CD14-positive monocyte (primary cell): ENCODE results near the gene ZNF423. TPM values are rescaled to one million over a fixed set of nuclear protein-coding genes. Genes with fewer than 3 reads are reported as not detected.

Experiments used
- DNase-seq, 3 donors: peaks; one replicate each; pipeline ENCODE4 v3.0.0-alpha.2; 2011 to 2022
- H2AFZ ChIP-seq: 2 replicates; pipeline ENCODE4 v1.6.0; 2012; ENCODE audit warnings: mild to moderate bottlenecking, low read depth, low read length, inconsistent platforms; ENCODE audit not compliant: insufficient read depth, poor library complexity, severe bottlenecking
- H3K27ac ChIP-seq, 2 donors: 1 replicate in 1 of 2; 2 replicates in 1 of 2; pipeline ENCODE4 v1.5.1; 2012 to 2013; ENCODE audit warnings: low read length in 2 of 2, control low read depth in 1 of 2, inconsistent platforms in 1 of 2, low read depth in 1 of 2, mild to moderate bottlenecking in 1 of 2
- H3K27me3 ChIP-seq, 2 donors: one replicate each; pipeline versions ENCODE4 v1.6.0 to v1.6.1; 2011 to 2013; ENCODE audit warnings: low read length in 2 of 2; ENCODE audit not compliant: control insufficient read depth in 2 of 2, insufficient read depth in 2 of 2
- H3K36me3 ChIP-seq, 2 donors: replicated peaks in 1 of 2; 1 replicate in 1 of 2; 2 replicates in 1 of 2; pipeline versions ENCODE4 v1.5.1 to v1.6.1; 2012 to 2013; ENCODE audit warnings: low read length in 2 of 2, control low read depth in 1 of 2, inconsistent platforms in 1 of 2, mild to moderate bottlenecking in 1 of 2; ENCODE audit not compliant: insufficient read depth in 2 of 2, control insufficient read depth in 1 of 2
- H3K4me1 ChIP-seq, 2 donors: 1 replicate in 1 of 2; 2 replicates in 1 of 2; pipeline versions ENCODE4 v1.5.1 to v1.6.1; 2012 to 2013; ENCODE audit warnings: low read length in 2 of 2, control low read depth in 1 of 2, inconsistent platforms in 1 of 2, mild to moderate bottlenecking in 1 of 2, moderate library complexity in 1 of 2; ENCODE audit not compliant: insufficient read depth in 2 of 2, control insufficient read depth in 1 of 2
- H3K4me2 ChIP-seq: replicated peaks from 2 replicates; pipeline ENCODE3; 2012; ENCODE audit warnings: low read length, moderate library complexity, mild to moderate bottlenecking; ENCODE audit not compliant: poor library complexity, severe bottlenecking; ENCODE audit errors: extremely low read depth
- H3K4me3 ChIP-seq, 3 experiments: fragments of 200-600 bp in 1 of 3; sonication (generic) in 1 of 3; replicated peaks in 1 of 3; 1 replicate in 2 of 3; 2 replicates in 1 of 3; pipeline ENCODE4 v1.5.1; 2011 to 2013; ENCODE audit warnings: low read length in 3 of 3, mild to moderate bottlenecking in 3 of 3, control low read depth in 2 of 3, low read depth in 2 of 3, inconsistent platforms in 1 of 3, moderate library complexity in 1 of 3
- H3K79me2 ChIP-seq: 2 replicates; pipeline ENCODE4 v1.6.0; 2012; ENCODE audit warnings: mild to moderate bottlenecking, control low read depth, inconsistent platforms, low read length, moderate library complexity; ENCODE audit not compliant: insufficient read depth
- H3K9ac ChIP-seq: 2 replicates; pipeline ENCODE4 v1.6.0; 2017; ENCODE audit warnings: low read length, mild to moderate bottlenecking; ENCODE audit not compliant: insufficient read depth, poor library complexity, severe bottlenecking
- H3K9me3 ChIP-seq, 2 donors: replicated peaks in 1 of 2; 1 replicate in 1 of 2; 2 replicates in 1 of 2; pipeline versions ENCODE4 v1.5.1 to v1.6.1; 2012 to 2013; ENCODE audit warnings: low read length in 2 of 2, control low read depth in 1 of 2; ENCODE audit not compliant: control insufficient read depth in 1 of 2, insufficient read depth in 1 of 2
- H4K20me1 ChIP-seq: 2 replicates; pipeline ENCODE4 v1.6.0; 2012; ENCODE audit warnings: mild to moderate bottlenecking, low read length, control low read depth, moderate library complexity; ENCODE audit not compliant: insufficient read depth
- H3K27ac Mint-ChIP-seq, 7 donors: one replicate each; pipeline ENCODE4 v1.8.0; 2020; ENCODE audit warnings: mild to moderate bottlenecking in 7 of 7, mixed read lengths in 7 of 7, moderate library complexity in 6 of 7, inconsistent platforms in 2 of 7
- H3K27me3 Mint-ChIP-seq, 3 donors: one replicate each; pipeline ENCODE4 v1.8.0; 2021 to 2022; ENCODE audit warnings: low read depth in 3 of 3, mild to moderate bottlenecking in 3 of 3, mixed read lengths in 3 of 3, moderate library complexity in 3 of 3, inconsistent platforms in 1 of 3
- H3K36me3 Mint-ChIP-seq, 2 donors: one replicate each; pipeline ENCODE4 v1.8.0; 2020; ENCODE audit warnings: mixed read lengths in 2 of 2, inconsistent platforms in 1 of 2, mild to moderate bottlenecking in 1 of 2
- H3K4me1 Mint-ChIP-seq: one replicate; pipeline ENCODE4 v1.8.0; 2020; ENCODE audit warnings: mild to moderate bottlenecking, mixed read lengths
- H3K4me3 Mint-ChIP-seq, 2 donors: one replicate each; pipeline ENCODE4 v1.8.0; 2020; ENCODE audit warnings: mild to moderate bottlenecking in 2 of 2, mixed read lengths in 2 of 2, moderate library complexity in 1 of 2
- H3K9me3 Mint-ChIP-seq, 7 donors: one replicate each; pipeline ENCODE4 v1.8.0; 2020 to 2022; ENCODE audit warnings: mixed read lengths in 7 of 7, mild to moderate bottlenecking in 6 of 7, moderate library complexity in 6 of 7, inconsistent platforms in 2 of 7
- CTCF ChIP-seq: fragments of 200-600 bp; IDR thresholded peaks from one replicate; pipeline ENCODE4 v1.8.0; 2022; ENCODE audit warnings: antibody characterized with exemption, mild to moderate bottlenecking
- WGBS: methylation state at CpG from one replicate; pipeline ENCODE4 v1.1.5; 2013; ENCODE audit warnings: missing lambda C conversion rate; ENCODE audit not compliant: insufficient coverage; 5-methylcytosine and 5-hydroxymethylcytosine counted together
- intact Hi-C, 2 donors: fragments of 100-400 bp; cut with micrococcal nuclease; formaldehyde crosslinking; loops; one replicate each; pipeline versions ENCODE4 v1.15.0 to v1.15.1; 2023
- polyA plus RNA-seq, 3 donors: library from polyadenylated mRNA; depleted of rRNA in 1 of 3; unstranded in 2 of 3; stranded (reverse) in 1 of 3; fragments of 300-500 nt in 2 of 3; fragments of >200 nt in 1 of 3; fragmentation: Illumina TruSeq in 2 of 3; gene quantifications; 1 replicate in 2 of 3; 2 replicates in 1 of 3; pipeline ENCODE4 v1.2.3, GENCODE V29; 2012 to 2021

The ZNF423 gene
- polyA plus RNA-seq, 3 donors = not detected

GRCh38 chr16:49779979-49780378 is 75.9 kb downstream of the ZNF423 start:
- Histone ChIP-seq H3K4me1 (no peaks in the 10 kb centered on the region), H3K9ac (no peak overlapping the region), H3K4me3 (no peak overlapping the region), H3K79me2 (no peaks in the 10 kb centered on the region), H3K36me3 (no peaks in the 10 kb centered on the region), H3K4me2 (no peak overlapping the region), H3K27ac (no peak overlapping the region), H2AFZ (no peak overlapping the region), H3K27me3 (no peaks in the 10 kb centered on the region), H4K20me1 (no peaks in the 10 kb centered on the region), H3K9me3 (no peaks in the 10 kb centered on the region)
- no peak for DNase-seq
- no peaks in the 10 kb centered on the region for H3K36me3 Mint-ChIP-seq
- TF ChIP-seq CTCF = no peak
- H3K27me3 Mint-ChIP-seq = peaks cover 2 to 7% (median 7%) of the 10 kb centered on the region in 3 donors
- WGBS = 65% methylated on average over 7 of the region's 7 CpGs
- H3K4me1 Mint-ChIP-seq = no peaks in the 10 kb centered on the region
- no peak overlapping the region for H3K4me3 Mint-ChIP-seq
- intact Hi-C loops = no loop called here
- H3K9me3 Mint-ChIP-seq = peaks cover 0 to 5% (median 0%) of the 10 kb centered on the region in 7 donors
- no peak overlapping the region for H3K27ac Mint-ChIP-seq

GRCh38 chr16:49778202-49778930 is 77.5 kb downstream of the ZNF423 start:
- H3K4me1 ChIP-seq = no peaks in the 10 kb centered on the region
- DNase-seq = no peak
- no peak overlapping the region for H3K4me2 ChIP-seq
- no peak overlapping the region for H2AFZ ChIP-seq
- H3K9ac ChIP-seq = no peak overlapping the region
- no peaks in the 10 kb centered on the region for H3K36me3 ChIP-seq
- peaks cover 0 to 1% (median 0%) of the 10 kb centered on the region in 7 donors for H3K9me3 Mint-ChIP-seq
- no peaks in the 10 kb centered on the region for H3K79me2 ChIP-seq
- 94% methylated on average over 2 of the region's 11 CpGs for WGBS
- no peaks in the 10 kb centered on the region for H3K9me3 ChIP-seq
- H3K36me3 Mint-ChIP-seq = no peaks in the 10 kb centered on the region
- H3K27me3 Mint-ChIP-seq = peaks cover 0 to 5% (median 5%) of the 10 kb centered on the region in 3 donors
- H3K4me3 Mint-ChIP-seq = no peak overlapping the region
- H4K20me1 ChIP-seq = no peaks in the 10 kb centered on the region
- no peaks in the 10 kb centered on the region for H3K4me1 Mint-ChIP-seq
- H3K27me3 ChIP-seq = no peaks in the 10 kb centered on the region
- H3K27ac ChIP-seq = no peak overlapping the region
- TF ChIP-seq CTCF = no peak
- no peak overlapping the region for H3K4me3 ChIP-seq
- no peak overlapping the region for H3K27ac Mint-ChIP-seq
- intact Hi-C loops = no loop called here
